Natural killer cell (primary cell): ENCODE data around the gene RAD50. TPM values are rescaled to one million over a fixed set of nuclear protein-coding genes. Genes with fewer than 3 reads are reported as not detected.

ENCODE experiments used
- ATAC-seq, 3 donors: fragments of 150-1000 bp in 2 of 3; fragments of 200-7000 bp in 1 of 3; cut with Tn5 transposase; 1 replicate in 1 of 3; 2 replicates in 2 of 3; pipeline ENCODE4 v1.10.0; 2021; ENCODE audit warnings: mild to moderate bottlenecking in 2 of 3, moderate library complexity in 2 of 3
- DNase-seq, 2 donors: peaks; one replicate each; pipeline versions ENCODE4 v3.0.0 to v3.0.0-alpha.2; 2013 to 2021; ENCODE audit warnings: mixed read lengths in 1 of 2
- H3K27ac ChIP-seq: one replicate; pipeline ENCODE4 v1.5.1; 2013; ENCODE audit warnings: mild to moderate bottlenecking, low read length
- H3K27me3 ChIP-seq: one replicate; pipeline ENCODE4 v1.6.1; 2013; ENCODE audit warnings: low read length; ENCODE audit not compliant: control insufficient read depth, insufficient read depth
- H3K36me3 ChIP-seq: one replicate; pipeline ENCODE4 v1.6.1; 2013; ENCODE audit warnings: low read length; ENCODE audit not compliant: control insufficient read depth, insufficient read depth
- H3K4me1 ChIP-seq: one replicate; pipeline ENCODE4 v1.6.1; 2013; ENCODE audit warnings: low read length; ENCODE audit not compliant: control insufficient read depth, insufficient read depth
- H3K4me3 ChIP-seq: one replicate; pipeline ENCODE4 v1.5.1; 2013; ENCODE audit warnings: low read length
- H3K9me3 ChIP-seq: one replicate; pipeline ENCODE4 v1.6.1; 2013; ENCODE audit warnings: low read length; ENCODE audit not compliant: control insufficient read depth, insufficient read depth
- H3K27ac Mint-ChIP-seq, 2 donors: one replicate each; pipeline ENCODE4 v1.8.0; 2022; ENCODE audit warnings: mild to moderate bottlenecking in 2 of 2, mixed read lengths in 2 of 2, moderate library complexity in 1 of 2
- H3K27me3 Mint-ChIP-seq, 2 donors: one replicate each; pipeline ENCODE4 v1.8.0; 2022; ENCODE audit warnings: low read depth in 2 of 2, mixed read lengths in 2 of 2
- H3K36me3 Mint-ChIP-seq: one replicate; pipeline ENCODE4 v1.8.0; 2022; ENCODE audit warnings: mixed read lengths
- H3K4me1 Mint-ChIP-seq, 2 donors: one replicate each; pipeline ENCODE4 v1.8.0; 2022; ENCODE audit warnings: mixed read lengths in 2 of 2
- H3K4me3 Mint-ChIP-seq: one replicate; pipeline ENCODE4 v1.8.0; 2022; ENCODE audit warnings: mild to moderate bottlenecking, moderate library complexity, mixed read lengths
- H3K9me3 Mint-ChIP-seq, 2 donors: one replicate each; pipeline ENCODE4 v1.8.0; 2022; ENCODE audit warnings: mixed read lengths in 2 of 2
- WGBS: methylation state at CpG from one replicate; pipeline ENCODE4 v1.1.7; 2013; ENCODE audit warnings: missing lambda C conversion rate; ENCODE audit not compliant: insufficient coverage; 5-methylcytosine and 5-hydroxymethylcytosine counted together
- intact Hi-C: fragments of 100-400 bp; cut with micrococcal nuclease; formaldehyde crosslinking; loops from one replicate; pipeline ENCODE4 v1.14.2; 2022
- total RNA-seq, 4 donors: library from RNA; stranded (reverse); fragments of 120-200 nt in 1 of 4; gene quantifications; one replicate each; pipeline versions ENCODE4 v1.2.3 to v1.2.4, GENCODE V29; 2013 to 2022
- TF ChIP-seq, protein P1 (sequence below): fragments of 200-600 bp; IDR thresholded peaks from one replicate; pipeline ENCODE4 v1.8.0; 2022; ENCODE audit warnings: antibody characterized with exemption

RAD50 gene
- total RNA-seq, 3 donors from 2014 or later (not counting 1 experiment from before 2014, with no cell fraction given): 21.0 to 31.2 (median 27.5) TPM

DNA sequence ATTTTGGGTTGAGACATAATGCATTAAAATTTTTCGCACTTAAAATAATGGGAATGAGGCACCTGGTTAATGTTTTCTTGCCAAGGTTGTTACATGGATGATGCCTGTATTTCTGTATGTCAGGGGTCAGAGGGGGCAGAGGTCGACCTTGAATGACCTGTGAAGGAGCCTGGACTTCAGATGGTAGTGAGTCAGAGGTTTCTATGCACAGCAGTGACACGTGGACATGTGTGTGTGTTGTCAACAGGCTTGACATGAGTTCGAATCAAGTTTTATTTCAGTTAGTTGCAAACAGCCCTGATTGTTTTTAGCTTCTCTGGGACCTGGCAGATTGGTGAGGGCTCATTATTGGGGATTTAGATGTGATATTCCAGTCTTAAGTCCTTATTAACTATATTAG is 17.1 kb upstream of the RAD50 start:
- DNase-seq (no peak), ATAC-seq (no peak)
- TF ChIP-seq, protein P1, sequence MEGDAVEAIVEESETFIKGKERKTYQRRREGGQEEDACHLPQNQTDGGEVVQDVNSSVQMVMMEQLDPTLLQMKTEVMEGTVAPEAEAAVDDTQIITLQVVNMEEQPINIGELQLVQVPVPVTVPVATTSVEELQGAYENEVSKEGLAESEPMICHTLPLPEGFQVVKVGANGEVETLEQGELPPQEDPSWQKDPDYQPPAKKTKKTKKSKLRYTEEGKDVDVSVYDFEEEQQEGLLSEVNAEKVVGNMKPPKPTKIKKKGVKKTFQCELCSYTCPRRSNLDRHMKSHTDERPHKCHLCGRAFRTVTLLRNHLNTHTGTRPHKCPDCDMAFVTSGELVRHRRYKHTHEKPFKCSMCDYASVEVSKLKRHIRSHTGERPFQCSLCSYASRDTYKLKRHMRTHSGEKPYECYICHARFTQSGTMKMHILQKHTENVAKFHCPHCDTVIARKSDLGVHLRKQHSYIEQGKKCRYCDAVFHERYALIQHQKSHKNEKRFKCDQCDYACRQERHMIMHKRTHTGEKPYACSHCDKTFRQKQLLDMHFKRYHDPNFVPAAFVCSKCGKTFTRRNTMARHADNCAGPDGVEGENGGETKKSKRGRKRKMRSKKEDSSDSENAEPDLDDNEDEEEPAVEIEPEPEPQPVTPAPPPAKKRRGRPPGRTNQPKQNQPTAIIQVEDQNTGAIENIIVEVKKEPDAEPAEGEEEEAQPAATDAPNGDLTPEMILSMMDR: no peak
- no peak overlapping the region for H3K4me3 Mint-ChIP-seq
- 88% methylated on average over 4 of the region's 4 CpGs for WGBS
- no peaks in the 10 kb centered on the region for H3K27me3 ChIP-seq
- peaks cover 0 to 5% of the 10 kb centered on the region in 2 donors for H3K27me3 Mint-ChIP-seq
- H3K4me3 ChIP-seq: no peak overlapping the region
- no peaks in the 10 kb centered on the region for H3K9me3 ChIP-seq
- H3K27ac Mint-ChIP-seq: no peak overlapping the region
- intact Hi-C loops: no loop called here
- no peaks in the 10 kb centered on the region for H3K4me1 ChIP-seq
- H3K27ac ChIP-seq: no peak overlapping the region
- H3K9me3 Mint-ChIP-seq: no peaks in the 10 kb centered on the region
- H3K36me3 ChIP-seq: no peaks in the 10 kb centered on the region
- no peaks in the 10 kb centered on the region for H3K4me1 Mint-ChIP-seq
- H3K36me3 Mint-ChIP-seq: no peaks in the 10 kb centered on the region

DNA sequence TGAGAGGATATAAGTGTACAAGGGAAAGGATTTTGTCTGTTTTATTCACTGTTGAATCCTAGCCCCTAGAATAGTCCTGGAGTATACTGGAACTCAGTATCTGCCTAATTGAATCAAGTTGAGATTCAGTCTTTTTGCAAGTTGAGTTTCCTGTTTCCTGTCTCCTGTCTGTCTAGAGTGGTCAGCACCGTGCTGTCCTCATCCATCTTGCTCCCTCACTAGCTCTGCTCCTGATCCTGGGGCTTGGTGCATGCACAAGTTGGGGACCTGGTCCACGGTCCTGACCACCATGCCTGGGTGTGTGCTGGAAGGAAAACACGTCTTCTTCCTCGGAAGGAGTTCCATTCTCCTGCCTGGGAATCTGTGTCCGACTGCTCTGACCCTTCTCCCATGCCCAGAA is 16.6 kb upstream of the RAD50 start:
- Histone ChIP-seq H3K4me3 (no peak overlapping the region), H3K9me3 (no peaks in the 10 kb centered on the region), H3K36me3 (no peaks in the 10 kb centered on the region), H3K27ac (no peak overlapping the region), H3K4me1 (no peaks in the 10 kb centered on the region), H3K27me3 (no peaks in the 10 kb centered on the region)
- TF ChIP-seq, protein P1: no peak
- Mint-ChIP-seq H3K36me3 (no peaks in the 10 kb centered on the region), H3K27ac (no peak overlapping the region), H3K4me3 (no peak overlapping the region), H3K4me1 (no peaks in the 10 kb centered on the region), H3K9me3 (no peaks in the 10 kb centered on the region), H3K27me3 (peaks cover 0 to 5% of the 10 kb centered on the region in 2 donors)
- DNase-seq: no peak
- intact Hi-C loops: no loop called here
- 88% methylated on average over 5 of the region's 5 CpGs for WGBS
- no peak for ATAC-seq

DNA sequence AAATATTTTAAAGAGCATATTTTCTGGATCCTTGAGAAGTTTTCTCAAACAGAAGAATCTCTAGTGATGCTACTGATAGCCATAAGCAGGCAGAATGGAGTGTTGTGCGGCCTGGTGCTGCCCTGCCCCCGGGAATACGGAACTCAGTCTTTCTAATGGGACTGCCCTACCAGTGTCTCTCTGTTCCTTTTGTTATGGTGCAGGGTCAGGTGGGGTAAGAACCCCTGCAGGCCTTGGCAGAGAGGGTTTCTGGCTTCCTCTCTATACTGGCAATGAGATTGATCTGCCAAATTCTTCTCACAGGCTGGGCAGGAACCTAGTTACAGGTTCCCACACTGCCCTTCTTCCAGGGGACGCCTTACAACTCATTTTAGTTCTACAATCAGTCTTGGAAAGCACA is 16.0 kb upstream of the RAD50 start:
- Histone ChIP-seq H3K27ac (no peak overlapping the region), H3K9me3 (no peaks in the 10 kb centered on the region), H3K4me3 (no peak overlapping the region), H3K36me3 (no peaks in the 10 kb centered on the region), H3K27me3 (no peaks in the 10 kb centered on the region), H3K4me1 (no peaks in the 10 kb centered on the region)
- TF ChIP-seq, protein P1: no peak
- no peak overlapping the region for H3K4me3 Mint-ChIP-seq
- H3K27me3 Mint-ChIP-seq: peaks cover 0 to 2% of the 10 kb centered on the region in 2 donors
- no peak for ATAC-seq
- intact Hi-C loops: no loop called here
- H3K4me1 Mint-ChIP-seq: no peaks in the 10 kb centered on the region
- H3K9me3 Mint-ChIP-seq: no peaks in the 10 kb centered on the region
- WGBS: 93% methylated on average over 4 of the region's 4 CpGs
- no peaks in the 10 kb centered on the region for H3K36me3 Mint-ChIP-seq
- DNase-seq: no peak
- no peak overlapping the region for H3K27ac Mint-ChIP-seq

DNA sequence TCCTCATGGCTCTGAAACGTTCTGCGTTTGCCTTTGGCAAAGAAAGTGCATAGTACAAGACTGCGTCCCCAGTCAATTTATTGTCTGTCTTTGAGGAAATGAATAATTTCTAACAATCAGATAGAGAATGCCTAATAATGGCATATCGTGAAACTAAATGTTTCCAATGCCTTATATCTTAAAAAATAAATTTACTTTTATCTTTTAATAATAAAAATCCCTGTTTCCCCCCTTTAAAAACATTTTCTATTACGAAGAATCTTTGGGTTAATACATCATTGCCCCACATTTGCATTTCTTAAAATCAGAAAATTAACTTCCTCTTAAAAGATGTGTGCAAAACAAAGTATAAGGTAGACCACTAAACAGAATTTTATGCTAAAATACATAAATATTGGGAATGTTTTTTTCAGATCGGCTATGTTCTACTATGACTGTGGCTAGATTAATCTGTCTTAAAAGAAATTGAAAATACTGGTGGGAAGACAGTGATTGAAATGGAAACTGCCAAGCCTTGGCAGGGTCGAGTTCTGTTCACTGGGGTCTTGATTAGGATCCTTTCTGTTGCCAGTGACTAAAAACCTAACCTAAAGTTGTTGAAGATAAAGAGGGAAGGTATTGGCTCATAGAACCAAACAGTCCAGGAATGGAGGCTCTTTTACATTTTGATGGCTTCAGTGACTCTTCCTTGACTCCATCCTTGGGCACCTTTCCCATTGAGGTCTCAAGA is 13.1 kb upstream of the RAD50 start, which contains the start of gene IL5:
TSS of gene IL5 (minus strand) at position 51 of the 730 bp plus-strand sequence. CDS start at position 7, 44 bp downstream.
- ATAC-seq (no peak), DNase-seq (no peak)
- Mint-ChIP-seq H3K27ac (no peak within 1 kb of the TSS), H3K9me3 (no peaks in the 10 kb centered on the region), H3K4me3 (no peak within 1 kb of the TSS), H3K4me1 (no peaks in the 10 kb centered on the region), H3K36me3 (no peaks in the 10 kb centered on the region), H3K27me3 (no peaks in the 10 kb centered on the region)
- no peaks in the 10 kb centered on the region for H3K4me1 ChIP-seq
- H3K4me3 ChIP-seq: no peak within 1 kb of the TSS
- H3K9me3 ChIP-seq: no peaks in the 10 kb centered on the region
- no peaks in the 10 kb centered on the region for H3K36me3 ChIP-seq
- H3K27ac ChIP-seq: no peak within 1 kb of the TSS
- H3K27me3 ChIP-seq: no peaks in the 10 kb centered on the region
- intact Hi-C loops: no loop called here
- TF ChIP-seq, protein P1: no peak
- 74% methylated on average over 5 of the region's 7 CpGs for WGBS
